Endometrium (tissue), 2 donors: ENCODE measurements around the gene TMEM86B.
"Not testable (repeated sequence)": the region's sequence is repeated elsewhere in the genome, so short reads cannot be mapped to it uniquely, and the experiment has no call there.

Source experiments
- FAIRE-seq: peaks from 2 replicates; lab custom pipeline; 2012; peaks lifted over from hg19 to GRCh38; lab: Jason Lieb, UNC
- donor health status: control.
- donor health status: control.

TMEM86B gene

DNA sequence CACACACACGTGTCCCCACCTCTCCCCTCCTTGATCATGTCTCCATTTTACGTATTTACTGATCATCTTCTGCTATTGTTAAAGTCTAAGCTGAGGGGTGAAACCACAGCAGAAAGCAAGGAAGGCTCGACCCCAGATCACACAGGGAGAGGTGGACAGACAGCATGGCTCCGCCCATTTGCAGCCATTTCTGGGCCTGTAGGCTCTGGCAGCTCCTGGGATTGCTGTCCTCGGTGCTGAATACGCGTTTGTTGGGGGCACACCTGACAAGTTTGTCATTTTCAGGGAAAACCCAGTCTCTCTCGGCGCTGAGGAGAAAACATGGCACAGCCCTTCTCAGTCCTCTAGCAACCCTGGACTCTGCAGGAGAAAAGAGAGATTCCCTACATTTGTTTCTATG, 8.0 kb downstream of the TMEM86B start:
- no peak for FAIRE-seq

DNA sequence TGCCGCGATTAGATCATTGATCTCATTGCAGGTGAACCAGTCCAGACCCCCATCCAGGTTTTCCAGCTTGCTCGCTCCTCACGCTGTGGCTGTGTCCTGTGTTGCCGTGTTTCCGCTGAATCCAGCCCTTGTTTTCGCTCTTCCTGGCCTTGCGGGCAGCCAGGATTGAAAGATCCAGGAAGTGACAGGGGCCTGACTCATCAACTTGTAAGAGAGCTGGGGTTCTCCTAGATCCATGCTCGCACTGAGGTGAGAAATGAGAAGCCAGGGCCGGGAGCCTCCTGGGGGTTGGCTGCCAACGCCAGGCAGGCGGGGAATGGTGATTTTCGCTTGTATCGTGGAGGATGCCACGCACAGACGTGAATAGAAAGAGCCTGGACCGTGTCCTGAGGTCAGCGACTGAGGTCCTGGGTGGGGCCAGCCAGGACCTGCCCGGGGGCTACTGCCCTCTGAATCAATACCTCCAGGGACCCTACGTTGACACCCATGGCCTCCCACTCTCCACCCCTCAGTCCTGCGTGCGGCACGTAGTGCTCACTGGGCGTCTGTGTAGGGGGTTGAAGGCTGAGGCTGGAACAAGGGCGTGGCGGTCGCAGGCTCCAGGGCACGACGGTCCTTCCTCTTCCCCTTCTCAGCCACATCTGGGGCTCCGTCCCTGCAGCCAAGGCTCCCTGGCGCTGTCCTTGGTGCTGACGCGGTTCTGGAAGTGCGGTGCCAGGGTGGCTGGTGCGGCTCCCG, 11.9 kb downstream of the TMEM86B start:
- FAIRE-seq, result no peak

GRCh38 chr19:55213547-55213946, 15.0 kb downstream of the TMEM86B start:
- no peak for FAIRE-seq

DNA sequence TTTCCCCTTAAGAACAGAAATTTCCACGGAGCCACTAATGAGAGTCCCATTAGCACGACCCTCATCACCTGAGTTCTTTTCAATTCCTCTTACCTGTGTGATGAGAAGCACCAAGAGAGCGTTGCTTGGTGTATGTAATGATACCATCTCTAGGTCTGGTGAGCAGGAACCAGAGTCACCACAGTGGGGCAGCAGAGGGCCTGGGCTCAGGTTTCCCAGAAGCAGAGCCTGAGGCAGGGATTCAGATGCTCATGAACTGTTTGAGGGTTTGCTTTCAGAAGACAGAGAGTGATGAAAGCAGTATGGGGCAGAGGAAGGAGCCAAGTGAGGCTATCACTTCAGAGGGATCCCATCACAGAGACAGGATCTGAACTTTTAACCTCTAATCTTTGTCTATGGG, 16.1 kb downstream of the TMEM86B start:
- no peak for FAIRE-seq

- FAIRE-seq, result no peak
Measured at GRCh38 chr19:55209693-55210472, 18.7 kb downstream of the TMEM86B start.

DNA sequence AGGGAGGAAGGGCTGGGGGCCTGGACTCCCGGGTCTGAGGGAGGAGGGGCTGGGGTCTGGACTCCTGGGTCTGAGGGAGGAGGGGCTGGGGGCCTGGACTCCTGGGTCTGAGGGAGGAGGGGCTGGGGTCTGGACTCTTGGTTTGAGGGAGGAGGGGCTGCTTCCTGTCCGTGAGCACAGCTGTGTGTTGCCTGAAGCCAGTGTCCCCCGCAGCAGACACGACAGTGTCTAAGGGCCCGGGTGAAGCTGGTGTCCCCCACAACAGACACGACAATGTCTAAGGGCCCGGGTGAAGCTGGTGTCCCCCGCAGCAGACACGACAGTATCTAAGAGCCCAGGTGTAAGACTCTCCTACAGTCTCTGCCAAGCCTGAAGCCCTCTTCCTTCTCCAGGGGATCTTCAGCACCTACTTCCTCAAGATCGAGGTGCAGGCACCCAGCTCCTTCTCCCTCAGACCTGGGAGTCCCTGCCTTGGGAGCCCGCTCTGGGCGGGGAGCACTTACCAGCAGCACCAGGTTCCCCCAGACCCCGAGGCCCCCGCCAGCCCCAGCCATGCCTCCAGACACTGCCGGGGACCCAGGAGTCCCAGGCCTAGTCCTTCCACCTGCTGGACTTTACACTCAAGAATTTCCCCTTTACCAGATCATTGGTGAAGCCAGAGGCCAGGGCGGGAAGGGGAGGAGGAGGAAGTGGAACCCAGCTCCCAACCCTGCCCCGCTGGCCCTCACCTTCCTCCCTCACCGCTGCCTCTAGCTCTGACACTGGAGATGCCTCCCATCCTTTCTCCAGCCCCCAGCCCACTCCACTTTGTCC, 19.5 kb downstream of the TMEM86B start, which contains the start of gene PTPRH:
Gene PTPRH, minus strand, starts transcription at position 622 of the 813 bp plus-strand sequence. Its CDS starts 68 bp downstream, at position 554.
- no peak for FAIRE-seq

DNA sequence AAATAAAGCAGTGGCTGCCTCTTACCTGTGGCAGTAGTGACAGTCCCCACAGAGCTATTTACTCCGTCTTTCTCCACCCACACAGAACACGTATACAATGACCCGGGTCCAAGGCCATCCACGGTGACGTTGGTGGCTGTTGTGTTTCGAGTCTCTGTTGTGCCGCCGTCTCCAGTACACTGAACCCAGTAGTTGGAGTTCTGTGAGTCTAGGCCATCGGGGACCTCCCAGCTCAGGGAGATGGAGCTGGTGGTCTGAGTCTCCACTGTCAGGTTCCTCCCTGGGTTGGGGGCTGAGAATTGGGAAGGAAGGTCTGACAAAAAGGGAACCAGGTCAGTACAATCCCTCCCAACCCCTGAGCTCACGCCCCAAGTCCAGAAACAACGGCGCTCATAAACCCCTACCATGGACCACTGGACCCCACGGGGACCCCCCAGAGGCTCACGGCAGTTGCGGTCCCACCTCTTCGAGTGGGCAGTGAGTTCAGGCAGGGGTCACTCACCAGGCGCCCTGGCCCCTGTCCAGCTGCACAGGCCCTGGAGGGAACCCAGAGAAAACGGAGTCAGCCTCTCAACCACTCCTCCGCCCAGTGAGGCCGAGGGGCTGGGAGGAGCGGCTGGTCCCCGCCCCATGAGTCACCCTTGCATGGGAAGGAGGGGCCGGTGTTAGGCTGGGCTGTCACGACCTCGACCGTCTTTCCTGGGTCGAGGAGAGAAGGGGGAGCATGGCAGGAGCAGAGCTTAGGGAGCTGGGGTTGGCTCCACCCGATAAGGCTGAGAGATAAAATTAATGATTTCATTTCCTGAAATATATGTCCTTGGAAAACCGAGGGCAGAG, 21.7 kb downstream of the TMEM86B start:
- no peak for FAIRE-seq

- not testable (repeated sequence) for FAIRE-seq
Measured at GRCh38 chr19:55202199-55202598, 26.4 kb downstream of the TMEM86B start.

DNA sequence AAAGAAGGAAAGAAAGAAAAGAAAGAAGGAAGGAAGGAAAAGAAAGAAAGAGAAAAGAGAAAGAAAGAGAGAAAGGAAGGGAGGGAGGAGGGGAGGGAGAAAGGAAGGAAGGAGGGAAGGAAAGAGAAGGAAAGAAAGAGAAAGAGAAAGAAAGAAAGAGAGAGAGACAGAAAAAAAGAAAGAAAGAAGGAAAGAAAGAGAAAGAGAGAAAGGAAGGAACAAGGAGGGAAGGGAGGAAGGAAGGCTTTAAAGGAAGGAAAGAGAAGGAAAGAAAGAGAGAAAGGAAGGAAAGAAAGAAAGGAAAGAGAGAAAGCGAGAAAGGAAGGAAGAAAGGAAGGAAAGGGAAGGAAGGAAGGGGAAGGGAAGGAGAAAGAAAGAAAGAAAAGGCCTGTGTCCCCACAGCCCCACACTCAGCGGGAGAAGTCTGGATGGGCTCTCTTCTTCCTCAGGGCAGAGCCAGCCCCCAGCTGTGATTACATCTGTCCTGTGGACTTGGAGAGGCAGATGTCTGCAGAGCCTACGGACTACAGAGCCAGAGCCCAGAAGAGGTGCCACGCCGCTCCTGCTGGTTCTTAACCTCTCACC, 28.9 kb downstream of the TMEM86B start:
- FAIRE-seq, result no peak

GRCh38 chr19:55198651-55199050, 29.9 kb downstream of the TMEM86B start:
- no peak for FAIRE-seq

DNA sequence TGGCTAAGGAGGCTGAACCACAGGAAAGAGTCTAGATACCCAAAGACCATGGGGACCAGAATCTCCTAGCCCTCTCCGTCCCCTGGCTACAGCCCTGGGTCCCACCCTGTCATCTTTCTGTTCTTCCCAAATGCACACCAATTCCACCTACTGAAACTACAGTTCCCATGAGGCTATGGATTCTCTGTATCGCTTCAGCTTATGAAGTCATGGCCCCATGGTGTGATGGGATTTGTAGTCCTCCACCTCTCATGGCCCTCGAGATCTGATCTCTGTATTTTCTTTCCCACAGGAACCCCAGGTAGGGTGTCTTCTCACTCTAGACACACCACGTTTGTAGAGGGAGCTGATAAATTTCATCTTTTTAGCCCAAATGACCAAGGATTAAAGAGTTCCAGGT, 31.0 kb downstream of the TMEM86B start:
- FAIRE-seq, result no peak

GRCh38 chr19:55196803-55197202, 31.8 kb downstream of the TMEM86B start:
- no peak for FAIRE-seq

DNA sequence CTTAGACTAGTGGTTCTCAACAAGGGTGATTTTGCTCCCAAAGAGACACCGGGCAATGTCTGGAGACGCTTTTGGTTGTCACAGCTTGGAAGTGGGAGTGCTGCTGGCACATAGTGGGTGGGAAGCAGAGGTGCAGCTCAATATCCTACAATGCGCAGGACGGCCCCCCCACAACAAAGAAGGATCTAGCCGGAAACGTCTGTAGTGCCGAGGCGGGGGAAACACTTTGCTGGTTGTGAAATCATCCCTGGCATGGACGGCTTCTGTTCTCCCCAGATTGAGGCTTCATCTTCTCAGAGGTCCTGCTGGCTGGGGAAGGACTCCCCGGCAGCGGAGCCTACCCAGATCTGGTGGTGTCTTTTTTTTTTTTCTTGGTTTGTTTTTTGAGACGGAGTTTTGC, 35.1 kb downstream of the TMEM86B start:
- FAIRE-seq, result no peak

DNA sequence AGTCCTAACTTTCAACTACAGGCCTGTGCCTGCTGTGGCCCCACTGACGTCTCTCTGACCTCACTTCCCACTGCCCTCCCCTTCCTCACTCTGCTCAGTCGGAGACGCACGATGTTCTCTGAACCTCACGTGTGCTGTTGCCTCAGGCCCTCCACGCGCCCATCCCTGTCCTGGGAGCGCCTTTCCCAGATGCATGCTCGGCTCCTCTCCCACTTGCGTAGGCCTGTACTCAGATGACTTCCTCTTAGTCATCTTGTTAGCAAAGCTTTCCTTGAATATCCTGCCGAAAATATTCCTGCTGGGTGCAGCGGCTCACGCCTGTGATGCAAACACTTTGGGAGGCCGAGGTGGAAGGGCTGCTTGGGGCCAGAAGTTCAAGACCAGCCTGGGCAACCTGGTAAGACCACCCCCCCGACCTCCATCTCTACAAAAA, 39.1 kb downstream of the TMEM86B start:
- FAIRE-seq, result no peak

GRCh38 chr19:55188625-55189024, 39.9 kb downstream of the TMEM86B start:
- FAIRE-seq, result no peak

- no peak for FAIRE-seq
Measured at GRCh38 chr19:55186080-55186479, 42.5 kb downstream of the TMEM86B start.

- FAIRE-seq, result no peak
Measured at GRCh38 chr19:55181740-55182139, 46.8 kb downstream of the TMEM86B start.

DNA sequence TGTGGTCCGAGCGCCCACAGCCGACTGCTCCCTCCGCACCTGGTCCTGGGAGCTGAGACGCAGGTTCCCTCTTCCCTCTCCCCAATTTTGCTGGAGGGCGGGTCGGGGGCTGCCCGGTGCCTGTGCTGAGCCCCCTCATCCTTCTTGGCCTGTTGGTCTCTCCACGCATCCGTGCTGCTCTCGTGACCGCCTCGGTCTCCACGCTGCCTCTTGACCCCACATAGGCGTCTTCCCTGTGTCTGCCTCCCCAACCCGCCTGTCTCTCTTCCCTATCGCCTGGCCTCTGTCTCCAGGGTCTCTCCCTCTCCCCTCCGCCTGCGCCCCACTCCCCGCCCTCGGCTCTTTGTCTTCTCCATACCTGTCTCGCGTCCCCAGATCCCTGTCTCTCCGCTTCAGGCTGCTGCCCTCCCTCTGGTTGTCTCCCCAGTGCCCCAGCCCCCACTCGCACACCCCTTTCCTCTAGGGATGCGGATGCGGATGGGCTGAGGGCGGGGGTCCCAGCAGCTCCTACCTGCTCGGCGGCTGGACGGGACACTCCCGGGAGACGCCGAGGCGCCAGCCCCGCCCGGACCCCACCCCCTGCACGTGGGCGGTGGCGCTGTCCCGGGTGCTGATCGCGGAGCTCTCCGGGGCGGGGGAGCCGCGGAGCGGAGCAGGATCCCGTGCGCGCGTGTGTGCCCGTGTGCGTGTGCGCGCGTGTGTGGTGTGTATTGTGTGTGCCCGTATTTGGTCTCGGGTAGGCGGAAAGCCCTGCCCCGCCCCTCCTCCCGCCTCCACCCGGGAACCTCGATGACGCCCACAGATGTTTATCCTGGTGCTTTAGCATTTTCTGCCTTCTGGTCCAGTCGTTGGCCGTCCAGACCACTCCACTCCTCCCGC, 48.7 kb downstream of the TMEM86B start, which contains the start of gene SYT5:
Gene SYT5, minus strand, starts transcription at position 684 of the 879 bp plus-strand sequence. CDS start 1,248 bp downstream, outside the sequence.
- no peak for FAIRE-seq

- FAIRE-seq, result no peak
Measured at GRCh38 chr19:55178781-55179599, 49.6 kb downstream of the TMEM86B start.
